IPS-20b (cell line): ENCODE data around the gene DOCK11.

Experiments used
- H3K27ac ChIP-seq: one replicate; pipeline ENCODE4 v1.5.1; 2013; ENCODE audit warnings: low read length
- H3K27me3 ChIP-seq: 2 replicates; pipeline ENCODE4 v1.6.1; 2013; ENCODE audit warnings: mild to moderate bottlenecking, low read length, inconsistent platforms; ENCODE audit not compliant: insufficient read depth
- H3K36me3 ChIP-seq: 2 replicates; pipeline ENCODE4 v1.6.1; 2013; ENCODE audit warnings: low read depth, mild to moderate bottlenecking, inconsistent platforms, low read length, moderate library complexity; ENCODE audit not compliant: insufficient read depth
- H3K4me1 ChIP-seq: 2 replicates; pipeline ENCODE4 v1.6.1; 2013; ENCODE audit warnings: mild to moderate bottlenecking, control low read depth, inconsistent platforms, low read length, moderate library complexity; ENCODE audit not compliant: insufficient read depth
- H3K4me3 ChIP-seq: 2 replicates; pipeline ENCODE4 v1.5.1; 2013; ENCODE audit warnings: mild to moderate bottlenecking, low read length, inconsistent platforms
- H3K9ac ChIP-seq: 2 replicates; pipeline ENCODE4 v1.6.1; 2013; ENCODE audit warnings: low read depth, mild to moderate bottlenecking, inconsistent platforms, low read length, moderate library complexity
- H3K9me3 ChIP-seq: 2 replicates; pipeline ENCODE4 v1.6.1; 2013; ENCODE audit warnings: mild to moderate bottlenecking, low read depth, low read length, inconsistent platforms; ENCODE audit not compliant: insufficient read depth

DOCK11 gene

DNA sequence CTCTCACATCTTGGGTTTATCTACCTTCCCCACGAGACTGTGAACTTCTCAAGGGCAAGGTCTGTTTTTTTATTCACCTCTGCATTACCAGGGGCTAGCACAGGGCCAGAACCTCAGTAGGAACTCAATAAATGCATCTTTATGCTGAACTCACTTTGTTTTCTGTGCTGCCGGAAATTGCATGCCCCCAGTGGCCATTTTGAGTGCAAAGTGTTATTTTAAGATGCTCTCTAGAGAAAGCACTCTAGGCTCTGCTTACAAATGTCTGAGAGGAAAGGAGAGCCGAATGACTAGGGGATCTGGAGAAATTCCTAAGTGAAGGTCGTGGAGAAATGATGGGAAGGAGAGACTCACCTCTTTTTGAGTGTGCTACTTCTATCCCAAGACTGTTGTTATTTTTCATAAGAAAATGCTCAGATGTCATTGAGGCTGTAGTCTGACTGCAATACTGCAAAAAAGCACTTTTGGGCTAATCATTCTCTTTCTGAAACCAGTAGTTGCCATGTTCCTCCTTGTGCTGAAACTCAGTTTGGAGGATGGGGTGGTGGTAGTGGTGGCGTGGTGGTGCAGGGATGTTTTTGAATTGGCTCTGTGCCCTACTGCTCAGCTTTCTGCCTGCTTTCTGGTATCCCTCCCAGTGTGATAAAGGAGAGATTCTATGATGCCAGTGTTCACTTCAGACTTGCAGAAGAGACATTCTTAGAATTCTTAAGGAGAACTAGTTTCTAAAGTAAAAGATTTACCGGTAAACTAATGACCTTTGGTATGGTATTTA, 41.3 kb downstream of the DOCK11 start:
- Histone ChIP-seq H3K27ac (no peak overlapping the region), H3K4me1 (peaks cover 22% of the 10 kb centered on the region; the same call in 1 of the 2 replicates), H3K9me3 (no peaks in the 10 kb centered on the region), H3K9ac (no peak overlapping the region), H3K27me3 (no peaks in the 10 kb centered on the region), H3K36me3 (no peaks in the 10 kb centered on the region), H3K4me3 (no peak overlapping the region)

DNA sequence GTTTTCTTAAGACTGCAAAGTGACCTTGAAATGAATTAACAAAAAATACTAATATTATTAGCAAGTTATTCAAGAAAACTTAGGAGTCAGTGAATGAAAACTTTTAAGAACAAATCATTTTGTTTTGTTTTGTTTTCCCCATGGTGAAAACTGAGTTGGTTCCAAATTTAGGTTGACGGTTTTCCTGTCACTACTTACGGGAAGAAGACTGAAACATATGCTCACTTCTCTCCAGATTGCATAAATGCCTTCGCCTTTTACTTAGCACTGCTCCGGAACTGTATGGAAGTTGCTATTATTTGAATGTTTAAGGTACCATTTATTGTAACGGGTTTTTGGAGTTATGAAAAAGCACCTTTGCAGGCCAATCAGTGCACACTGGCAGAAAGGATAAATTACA, 42.8 kb downstream of the DOCK11 start:
- Histone ChIP-seq H3K9me3 (no peaks in the 10 kb centered on the region), H3K36me3 (no peaks in the 10 kb centered on the region), H3K4me3 (no peak overlapping the region), H3K27ac (no peak overlapping the region), H3K27me3 (no peaks in the 10 kb centered on the region), H3K9ac (no peak overlapping the region), H3K4me1 (peaks cover 22% of the 10 kb centered on the region; the same call in 1 of the 2 replicates)

DNA sequence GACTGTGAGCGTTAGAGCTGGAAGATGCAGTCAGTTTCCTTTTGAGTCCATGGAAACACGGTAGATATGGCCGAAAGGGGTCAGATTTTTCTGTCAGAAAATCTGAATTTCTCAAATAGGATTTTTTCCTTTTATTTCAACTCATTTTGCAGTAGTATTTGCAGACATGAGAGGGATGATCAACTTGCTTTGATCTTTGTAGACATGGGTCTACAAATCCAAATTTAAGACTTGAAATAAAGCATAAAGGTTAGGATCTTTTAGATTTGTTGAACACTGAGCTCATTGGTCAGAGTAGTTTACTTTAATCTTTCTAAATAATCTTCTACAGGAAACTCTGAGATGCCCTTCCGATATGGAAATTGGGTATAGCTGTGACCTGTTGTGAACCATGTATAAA, 44.7 kb downstream of the DOCK11 start:
- Histone ChIP-seq H3K4me3 (no peak overlapping the region), H3K9ac (no peak overlapping the region), H3K9me3 (no peaks in the 10 kb centered on the region), H3K27ac (no peak overlapping the region), H3K27me3 (no peaks in the 10 kb centered on the region), H3K36me3 (no peaks in the 10 kb centered on the region), H3K4me1 (peaks cover 9% of the 10 kb centered on the region; the same call in 1 of the 2 replicates)

DNA sequence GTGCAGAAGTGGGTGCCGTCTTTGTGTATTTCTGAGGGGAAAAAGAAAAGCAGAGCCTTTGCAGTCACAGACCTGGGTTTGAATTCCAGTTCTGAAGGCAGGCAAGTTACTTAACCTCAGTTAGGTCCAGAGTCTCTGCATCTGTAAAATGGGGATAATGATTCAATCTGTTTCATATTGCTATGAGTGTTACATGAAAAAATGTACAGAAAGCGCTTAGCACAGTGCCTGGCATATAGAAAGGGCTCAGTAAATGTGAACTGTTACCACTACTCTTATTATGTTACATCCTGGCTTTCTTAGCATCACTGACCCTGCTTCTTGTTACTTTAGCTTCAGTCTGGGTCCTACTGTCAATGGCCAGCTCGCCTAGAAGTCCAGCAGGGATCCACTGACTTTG, 45.9 kb downstream of the DOCK11 start:
- H3K9ac ChIP-seq: no peak overlapping the region
- H3K4me3 ChIP-seq: no peak overlapping the region
- H3K4me1 ChIP-seq: peaks cover 5% of the 10 kb centered on the region; the same call in 1 of the 2 replicates
- H3K27me3 ChIP-seq: no peaks in the 10 kb centered on the region
- H3K27ac ChIP-seq: no peak overlapping the region
- H3K9me3 ChIP-seq: no peaks in the 10 kb centered on the region
- no peaks in the 10 kb centered on the region for H3K36me3 ChIP-seq

DNA sequence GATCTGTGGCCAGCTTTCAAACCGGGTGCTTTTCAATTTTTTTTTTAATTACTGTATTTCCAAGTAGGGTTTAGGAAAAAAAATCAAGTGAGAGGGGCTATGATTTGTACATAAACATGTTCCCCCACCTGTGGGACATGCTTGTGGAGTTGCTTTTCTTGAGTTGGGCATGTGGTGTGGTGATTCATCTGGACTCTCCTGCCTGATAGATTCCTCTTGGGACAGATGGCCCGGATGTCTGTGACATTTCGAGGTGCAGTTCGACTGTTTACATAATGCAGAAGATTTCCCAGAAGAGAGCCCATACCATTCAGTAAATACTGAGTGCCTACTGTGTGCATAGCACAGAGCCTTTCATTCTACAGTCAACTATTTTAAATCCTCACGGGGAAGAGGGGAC, 49.9 kb downstream of the DOCK11 start:
- Histone ChIP-seq H3K4me1 (no peaks in the 10 kb centered on the region), H3K4me3 (no peak overlapping the region), H3K36me3 (no peaks in the 10 kb centered on the region), H3K27me3 (no peaks in the 10 kb centered on the region), H3K9ac (no peak overlapping the region), H3K27ac (no peak overlapping the region), H3K9me3 (no peaks in the 10 kb centered on the region)

DNA sequence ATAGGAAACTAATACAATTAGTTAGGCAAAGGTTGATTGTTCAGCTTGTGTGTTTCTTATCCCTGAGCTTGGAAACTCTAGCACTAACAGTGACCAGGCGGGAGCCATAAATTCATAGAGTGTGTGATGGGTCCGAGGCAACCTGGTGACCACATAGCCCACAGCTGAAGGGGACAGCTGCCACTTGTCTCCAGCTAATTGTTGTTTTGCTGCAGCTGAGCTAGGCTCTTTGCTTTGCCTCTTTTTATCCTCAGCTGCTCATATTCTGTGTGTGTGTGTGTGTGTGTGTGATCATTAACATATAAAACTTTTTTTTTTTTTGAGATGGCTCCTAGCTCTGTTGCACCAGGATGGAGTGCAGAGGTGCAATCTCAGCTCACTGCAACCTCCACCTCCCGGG, 53.2 kb downstream of the DOCK11 start:
- Histone ChIP-seq H3K9ac (no peak overlapping the region), H3K9me3 (no peaks in the 10 kb centered on the region), H3K4me1 (no peaks in the 10 kb centered on the region), H3K36me3 (no peaks in the 10 kb centered on the region), H3K27me3 (no peaks in the 10 kb centered on the region), H3K4me3 (no peak overlapping the region), H3K27ac (no peak overlapping the region)

DNA sequence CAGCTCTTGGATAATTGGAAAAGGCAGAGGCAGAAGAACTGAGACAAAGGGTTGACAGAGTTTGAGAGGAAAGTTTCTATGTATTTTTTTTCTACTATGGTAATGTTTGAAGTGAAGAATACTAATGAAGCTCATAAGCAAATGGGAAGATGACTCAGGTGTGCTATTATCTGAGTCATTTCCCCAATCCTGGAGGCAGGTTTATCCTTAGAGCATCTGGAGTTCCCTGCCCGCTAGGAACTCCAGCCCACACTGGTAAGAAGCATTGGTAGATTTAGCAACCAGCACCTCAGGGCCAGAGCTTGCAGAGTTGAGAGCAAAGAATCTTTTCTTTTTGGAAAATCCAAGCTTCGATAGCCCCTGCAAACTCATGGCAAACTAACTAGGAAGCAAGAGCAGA, 55.2 kb downstream of the DOCK11 start:
- Histone ChIP-seq H3K9me3 (no peaks in the 10 kb centered on the region), H3K27me3 (no peaks in the 10 kb centered on the region), H3K4me3 (no peak overlapping the region), H3K36me3 (no peaks in the 10 kb centered on the region), H3K27ac (no peak overlapping the region), H3K9ac (no peak overlapping the region), H3K4me1 (no peaks in the 10 kb centered on the region)

DNA sequence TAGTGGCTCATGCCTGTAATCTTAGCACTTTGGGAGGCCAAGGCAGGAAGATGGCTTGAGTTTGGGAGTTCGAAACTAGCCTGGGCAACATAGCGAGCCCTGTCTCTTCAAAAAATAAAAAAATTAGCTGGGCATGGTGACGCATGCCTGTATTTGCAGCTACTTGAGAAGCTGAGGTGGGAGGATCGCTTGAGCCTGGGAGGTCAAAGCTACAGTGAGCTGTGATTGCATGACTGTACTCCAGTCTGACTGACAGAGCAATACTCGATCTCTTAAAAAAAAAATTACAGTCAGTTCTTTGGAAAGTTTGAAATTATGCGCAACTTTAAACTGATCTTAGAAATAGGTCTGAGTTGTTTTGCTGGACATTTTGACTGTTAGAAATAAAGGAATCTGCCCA, 55.8 kb downstream of the DOCK11 start:
- H3K9ac ChIP-seq: no peak overlapping the region
- no peak overlapping the region for H3K27ac ChIP-seq
- no peaks in the 10 kb centered on the region for H3K36me3 ChIP-seq
- no peaks in the 10 kb centered on the region for H3K4me1 ChIP-seq
- H3K4me3 ChIP-seq: no peak overlapping the region
- H3K27me3 ChIP-seq: no peaks in the 10 kb centered on the region
- no peaks in the 10 kb centered on the region for H3K9me3 ChIP-seq

DNA sequence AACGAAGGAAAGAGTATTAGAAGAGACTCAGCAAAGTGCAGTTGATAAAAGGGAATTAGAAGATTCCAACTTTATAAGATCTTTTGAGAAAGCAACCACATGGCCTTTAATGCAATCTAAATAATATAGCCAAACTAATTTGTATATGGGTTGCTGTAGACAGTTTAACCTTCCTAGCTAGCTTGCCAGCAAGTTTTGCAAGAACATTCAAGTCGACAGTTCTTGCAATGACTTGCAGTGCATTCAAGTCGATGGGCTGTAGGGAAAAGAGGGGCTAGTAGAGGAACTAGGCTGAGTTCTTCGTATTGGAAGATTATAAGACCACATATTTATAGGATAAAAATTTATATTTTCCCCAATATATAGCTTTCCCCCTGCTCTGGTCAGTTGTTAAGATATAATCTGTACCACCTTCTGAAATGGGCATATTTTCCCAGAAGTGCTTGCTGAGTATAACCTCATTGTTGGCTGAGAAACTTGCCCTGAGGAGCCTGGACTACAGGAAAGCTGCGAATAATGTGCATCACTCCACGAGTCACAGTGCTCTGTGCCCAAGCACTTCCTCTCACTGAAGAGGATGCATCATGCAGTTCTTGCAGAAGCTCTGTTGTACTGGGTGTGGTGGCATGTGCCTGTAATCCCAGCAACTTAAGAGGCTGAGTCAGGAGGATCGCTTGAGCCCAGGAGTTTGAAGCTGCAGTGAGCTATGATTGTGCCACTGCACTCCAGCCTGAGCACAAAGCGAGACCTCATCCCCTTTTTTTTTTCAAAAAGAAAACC, 56.7 kb downstream of the DOCK11 start:
- no peaks in the 10 kb centered on the region for H3K9me3 ChIP-seq
- no peak overlapping the region for H3K27ac ChIP-seq
- H3K9ac ChIP-seq: no peak overlapping the region
- H3K4me3 ChIP-seq: no peak overlapping the region
- no peaks in the 10 kb centered on the region for H3K27me3 ChIP-seq
- no peaks in the 10 kb centered on the region for H3K4me1 ChIP-seq
- no peaks in the 10 kb centered on the region for H3K36me3 ChIP-seq

DNA sequence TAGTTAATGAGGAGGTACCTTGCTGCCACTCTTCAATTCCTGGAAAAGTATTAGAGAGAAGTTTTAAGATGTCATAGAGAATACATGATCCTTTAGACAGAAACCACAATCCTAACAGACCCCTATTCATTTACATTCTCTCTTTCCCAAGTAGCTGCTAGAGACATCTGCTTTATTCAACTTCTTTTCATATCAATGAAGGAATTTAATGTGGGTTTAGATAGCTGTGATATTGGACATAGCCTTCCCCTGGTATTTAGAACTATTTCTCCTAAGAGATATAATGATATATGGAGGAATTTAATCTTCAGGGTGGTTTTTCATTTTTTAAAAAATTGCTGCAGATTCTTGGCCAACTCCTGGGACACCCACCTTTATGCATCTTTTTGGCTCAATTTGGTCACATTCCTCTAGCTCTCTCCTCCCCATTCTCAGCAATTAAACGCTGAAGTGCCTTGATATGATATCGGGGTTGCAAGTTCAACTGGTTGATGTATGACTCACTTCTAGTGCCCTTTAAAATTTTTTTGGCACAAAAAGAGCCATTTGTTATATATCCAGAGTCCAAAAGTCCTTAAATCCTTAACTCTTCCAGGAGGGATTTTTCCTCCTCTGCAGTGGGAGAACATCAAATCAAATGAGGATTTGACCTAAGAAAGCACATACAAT, 57.6 kb downstream of the DOCK11 start:
- Histone ChIP-seq H3K9me3 (no peaks in the 10 kb centered on the region), H3K27ac (no peak overlapping the region), H3K36me3 (no peaks in the 10 kb centered on the region), H3K4me1 (no peaks in the 10 kb centered on the region), H3K4me3 (no peak overlapping the region), H3K27me3 (no peaks in the 10 kb centered on the region), H3K9ac (no peak overlapping the region)

DNA sequence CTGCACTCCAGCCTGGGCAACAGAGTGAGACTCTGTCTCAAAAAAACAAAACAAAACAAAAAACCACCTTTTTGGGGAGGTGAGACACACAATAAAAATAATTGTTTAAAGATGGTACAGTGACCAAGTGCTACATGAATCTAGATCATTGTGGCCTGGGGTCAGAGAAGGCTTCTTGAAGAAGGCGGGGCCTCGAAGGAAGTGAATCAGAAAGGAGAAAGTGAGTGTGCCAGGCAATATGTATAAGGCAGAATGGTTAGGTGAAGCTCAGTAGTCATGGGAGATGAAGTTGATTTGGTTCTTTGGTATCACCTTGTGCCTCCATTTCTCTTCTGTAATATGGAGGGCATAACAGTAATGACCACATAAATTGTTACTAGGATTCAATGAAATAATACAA, 58.9 kb downstream of the DOCK11 start:
- Histone ChIP-seq H3K4me1 (no peaks in the 10 kb centered on the region), H3K36me3 (no peaks in the 10 kb centered on the region), H3K9ac (no peak overlapping the region), H3K4me3 (no peak overlapping the region), H3K27ac (no peak overlapping the region), H3K9me3 (no peaks in the 10 kb centered on the region), H3K27me3 (no peaks in the 10 kb centered on the region)

DNA sequence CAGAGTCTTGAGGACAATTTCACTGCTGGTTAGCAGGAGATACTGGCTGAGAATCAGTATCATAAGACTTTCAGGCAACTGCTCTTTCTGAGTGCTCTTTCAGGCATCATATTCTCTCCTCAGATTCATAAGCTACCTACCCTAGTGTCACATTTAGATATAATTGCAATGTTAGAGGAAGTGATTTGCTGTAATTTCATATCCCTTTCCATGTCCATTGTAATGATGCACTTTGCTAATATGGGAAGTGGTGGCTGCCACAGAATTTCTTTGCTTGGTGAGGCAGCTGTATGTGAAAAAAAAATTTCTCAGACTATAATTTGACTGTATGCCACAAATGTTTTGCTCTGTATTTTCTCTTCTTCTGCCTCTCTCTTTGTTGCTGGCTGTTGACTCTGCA, 63.3 kb downstream of the DOCK11 start:
- H3K9ac ChIP-seq: no peak overlapping the region
- H3K27me3 ChIP-seq: no peaks in the 10 kb centered on the region
- H3K27ac ChIP-seq: no peak overlapping the region
- H3K4me1 ChIP-seq: no peaks in the 10 kb centered on the region
- no peaks in the 10 kb centered on the region for H3K36me3 ChIP-seq
- H3K4me3 ChIP-seq: no peak overlapping the region
- no peaks in the 10 kb centered on the region for H3K9me3 ChIP-seq
